HCT116 (cell line): ENCODE measurements around the gene XAB2. TPM values are rescaled to one million over a fixed set of nuclear protein-coding genes. Genes with fewer than 3 reads are reported as not detected.

ENCODE experiments used
- ATAC-seq: fragments of 200-7000 bp; cut with Tn5 transposase; 2 replicates; pipeline ENCODE4 v1.9.1; 2020; ENCODE audit warnings: mild to moderate bottlenecking, moderate library complexity
- BruUV-seq: library from RNA; stranded (reverse); fragments of 400-500 nt; replicated peaks from 2 replicates; lab custom pipeline; 2021; lab: Mats Ljungman, UMichigan
- CTCF ChIA-PET: fragments of 300-600 bp; sonication (Branson Sonifier 250); formaldehyde crosslinking; loops from one replicate; lab custom pipeline; 2021; ENCODE audit warnings: antibody characterized with exemption; lab: Charles Lee
- POLR2A ChIA-PET: fragments of 300-600, 350-600 bp; sonication (Branson Sonifier 250); formaldehyde crosslinking; loops from one replicate; lab custom pipeline; 2021; ENCODE audit warnings: antibody characterized with exemption; lab: Charles Lee
- RAD21 ChIA-PET, 2 experiments: fragments of 300-600 bp; sonication (Branson Sonifier 250); formaldehyde crosslinking; loops; one replicate each; lab custom pipeline; 2023; ENCODE audit warnings: low total read pairs in 2 of 2; ENCODE audit not compliant: uncharacterized antibody in 2 of 2, unreplicated experiment in 2 of 2, low non-redundant PET in 1 of 2; lab: Charles Lee
- DNase-seq: peaks from one replicate; pipeline ENCODE4 v3.0.0-alpha.2; 2010; ENCODE audit warnings: low read depth, low spot score
- H2AFZ ChIP-seq: fragments of 200-600 bp; shearing (Covaris generic), sonication (generic); 2 replicates; pipeline ENCODE4 v1.6.1; 2017; ENCODE audit warnings: low read depth, mixed run types, mixed read lengths, antibody characterized with exemption, low read length; ENCODE audit not compliant: poor library complexity, severe bottlenecking
- H3K27ac ChIP-seq: 2 replicates; pipeline ENCODE4 v1.5.1; 2012; ENCODE audit warnings: low read depth, low read length
- H3K27me3 ChIP-seq: fragments of 200-600 bp; sonication (generic); 2 replicates; pipeline ENCODE4 v1.6.1; 2016; ENCODE audit warnings: mixed run types, low read length, mixed read lengths; ENCODE audit not compliant: insufficient read depth
- H3K36me3 ChIP-seq, 2 experiments: fragments of 200-500 bp in 1 of 2; fragments of 200-600 bp in 1 of 2; sonication (Bioruptor generic) in 1 of 2; sonication (generic) in 1 of 2; 2 replicates each; pipeline versions ENCODE4 v1.5.1 to v1.6.1; 2014 to 2016; ENCODE audit warnings: low read length in 2 of 2, inconsistent platforms in 1 of 2, mixed read lengths in 1 of 2, mixed run types in 1 of 2; ENCODE audit not compliant: insufficient read depth in 2 of 2, control insufficient read depth in 1 of 2
- H3K4me1 ChIP-seq, 2 experiments: fragments of 200-600 bp in 1 of 2; sonication (generic) in 1 of 2; 2 replicates each; pipeline versions ENCODE4 v1.5.1 to v1.6.1; 2012 to 2017; ENCODE audit warnings: low read length in 2 of 2, inconsistent platforms in 1 of 2, mild to moderate bottlenecking in 1 of 2, mixed read lengths in 1 of 2, mixed run types in 1 of 2, moderate library complexity in 1 of 2; ENCODE audit not compliant: insufficient read depth in 2 of 2, control insufficient read depth in 1 of 2
- H3K4me2 ChIP-seq: fragments of 200-600 bp; sonication (generic); 2 replicates; pipeline ENCODE4 v1.6.1; 2017; ENCODE audit warnings: mixed run types, low read length, mixed read lengths
- H3K4me3 ChIP-seq, 2 experiments: fragments of 200-600 bp in 1 of 2; sonication (generic) in 1 of 2; replicated peaks in 1 of 2; 2 replicates each; pipeline ENCODE4 v1.5.1; 2011 to 2016; ENCODE audit warnings: low read length in 2 of 2, control low read depth in 1 of 2, low read depth in 1 of 2, mild to moderate bottlenecking in 1 of 2, mixed read lengths in 1 of 2, mixed run types in 1 of 2
- H3K79me2 ChIP-seq: fragments of 200-600 bp; sonication (generic); 2 replicates; pipeline ENCODE4 v1.6.1; 2017; ENCODE audit warnings: mild to moderate bottlenecking, mixed run types, low read length, moderate library complexity, mixed read lengths; ENCODE audit not compliant: insufficient read depth
- H3K9ac ChIP-seq: fragments of 200-600 bp; sonication (generic); 2 replicates; pipeline ENCODE4 v1.6.1; 2016; ENCODE audit warnings: low read length, mixed read lengths
- H3K9me2 ChIP-seq: fragments of 200-600 bp; sonication (generic), shearing (Covaris generic); 2 replicates; pipeline ENCODE4 v1.6.1; 2017; ENCODE audit warnings: mixed run types, mild to moderate bottlenecking, moderate library complexity; ENCODE audit not compliant: insufficient read depth
- H3K9me3 ChIP-seq, 2 experiments: fragments of 200-500 bp in 1 of 2; fragments of 200-600 bp in 1 of 2; sonication (Bioruptor generic) in 1 of 2; sonication (generic) in 1 of 2; 2 replicates each; pipeline ENCODE4 v1.6.1; 2014 to 2017; ENCODE audit warnings: low read length in 2 of 2, mixed read lengths in 2 of 2, inconsistent platforms in 1 of 2, low read depth in 1 of 2, mild to moderate bottlenecking in 1 of 2, mixed run types in 1 of 2, moderate library complexity in 1 of 2; ENCODE audit not compliant: control insufficient read depth in 1 of 2, insufficient read depth in 1 of 2
- H4K20me1 ChIP-seq: fragments of 200-600 bp; sonication (generic), shearing (Covaris generic); 2 replicates; pipeline ENCODE4 v1.6.1; 2017; ENCODE audit warnings: mixed run types, mild to moderate bottlenecking, moderate library complexity; ENCODE audit not compliant: insufficient read depth
- ATF3 ChIP-seq: IDR thresholded peaks from 2 replicates; pipeline ENCODE4 v1.6.1; 2012
- CTCF ChIP-seq, 3 experiments: fragments of 200-600 bp in 1 of 3; sonication (generic) in 1 of 3; IDR thresholded peaks in 2 of 3; conservative IDR thresholded peaks in 1 of 3; 2 replicates each; pipeline ENCODE4 v1.5.1; 2012 to 2017; ENCODE audit warnings: low read depth in 2 of 3, low read length in 2 of 3, antibody characterized with exemption in 1 of 3, borderline replicate concordance in 1 of 3, control low read depth in 1 of 3, mild to moderate bottlenecking in 1 of 3, mixed read lengths in 1 of 3, mixed run types in 1 of 3, moderate library complexity in 1 of 3; ENCODE audit not compliant: insufficient read depth in 1 of 3
- EGR1 ChIP-seq: IDR thresholded peaks from 2 replicates; pipeline ENCODE4 v1.6.1; 2012; ENCODE audit warnings: low read depth
- EZH2 ChIP-seq: fragments of 200-600 bp; sonication (generic); IDR thresholded peaks from 2 replicates; pipeline ENCODE4 v1.6.1; 2017; ENCODE audit warnings: antibody characterized with exemption, mixed run types
- EZH2phosphoT487 ChIP-seq: fragments of 200-600 bp; IDR thresholded peaks from 2 replicates; pipeline ENCODE4 v1.6.1; 2018; ENCODE audit warnings: antibody characterized with exemption, borderline replicate concordance
- FOSL1 ChIP-seq: IDR thresholded peaks from 2 replicates; pipeline ENCODE4 v1.6.1; 2012; ENCODE audit warnings: low read depth
- REST ChIP-seq: IDR thresholded peaks from 2 replicates; pipeline ENCODE4 v1.6.1; 2012; ENCODE audit warnings: low read depth
- SP1 ChIP-seq: IDR thresholded peaks from 2 replicates; pipeline ENCODE4 v1.6.1; 2012; ENCODE audit warnings: low read depth
- TCF7L2 ChIP-seq: IDR thresholded peaks from 2 replicates; pipeline ENCODE4 v1.7.0; 2011; ENCODE audit warnings: borderline replicate concordance, inconsistent platforms; ENCODE audit not compliant: insufficient read depth, insufficient read length; ENCODE audit errors: extremely low read depth
- YY1 ChIP-seq: IDR thresholded peaks from 2 replicates; pipeline ENCODE4 v1.6.1; 2011; ENCODE audit warnings: low read length, low read depth, moderate library complexity, mild to moderate bottlenecking; ENCODE audit not compliant: insufficient replicate concordance; ENCODE audit errors: extremely low read depth
- ZBTB33 ChIP-seq: IDR thresholded peaks from 2 replicates; pipeline ENCODE4 v1.6.1; 2011; ENCODE audit warnings: mild to moderate bottlenecking, low read length, moderate library complexity; ENCODE audit not compliant: insufficient replicate concordance; ENCODE audit errors: extremely low read depth
- ZFX ChIP-seq: fragments of 450-650 bp; IDR thresholded peaks from 2 replicates; pipeline ENCODE4 v1.6.1; 2017
- ZNF274 ChIP-seq: fragments of 200-500 bp; sonication (Bioruptor generic); IDR thresholded peaks from 2 replicates; pipeline ENCODE4 v1.6.1; 2014; ENCODE audit warnings: mild to moderate bottlenecking, low read depth, low read length, inconsistent platforms
- intact Hi-C: fragments of 100-400 bp; cut with micrococcal nuclease; formaldehyde crosslinking; loops from 2 replicates; pipeline ENCODE4 v1.10.0; 2022
- total RNA-seq: library from RNA; stranded (reverse); gene quantifications from one replicate; pipeline ENCODE4 v1.2.1, GENCODE V29; 2021; ENCODE audit not compliant: unreplicated experiment

XAB2 gene
- total RNA-seq, 1 experiment from 2014 or later, result 103 TPM

GRCh38 chr19:7627166-7627565 is 2.2 kb downstream of the XAB2 start:
- Histone ChIP-seq H3K27me3 (no peaks in the 10 kb centered on the region), H3K36me3 (peaks cover 5 to 27% of the 10 kb centered on the region in 2 experiments; a peak in 3 of 4 replicates), H3K27ac (no peak overlapping the region), H3K9me2 (no peaks in the 10 kb centered on the region), H3K79me2 (peaks cover 65% of the 10 kb centered on the region), H2AFZ (no peak overlapping the region), H3K4me3 (no peak overlapping the region), H3K9me3 (no peaks in the 10 kb centered on the region)
- intact Hi-C loops, result no loop called here
- DNase-seq (no peak), ATAC-seq (no peak)
- RAD21 ChIA-PET, result no interaction called here
- BruUV-seq, result no TSS peak
- TF ChIP-seq TCF7L2 (no peak), ATF3 (no peak), ZBTB33 (no peak), YY1 (no peak), EZH2phosphoT487 (no peak), REST (no peak), CTCF (IDR thresholded peaks at IDR 0.05 in 2 of 3, conservative IDR thresholded peaks at IDR 0.05 in 1 of 3; ENCODE audit: borderline replicate concordance in 1 of 3, insufficient read depth in 1 of 3, low read depth in 2 of 3, low read length in 2 of 3) (no peak), ZNF274 (no peak), EGR1 (no peak), FOSL1 (no peak), SP1 (no peak), EZH2 (no peak), ZFX (no peak)
- TF ChIP-seq, all 23 proteins: peak for 0
- CTCF ChIA-PET, result no interaction called here
- POLR2A ChIA-PET, result no interaction called here
- Histone ChIP-seq H3K9ac (no peak overlapping the region), H3K4me1 (peaks cover 7 to 18% of the 10 kb centered on the region in 2 experiments), H4K20me1 (no peaks in the 10 kb centered on the region), H3K4me2 (no peak overlapping the region)
